Measurements from ENCODE around the gene DDO.

DDO gene

GRCh38 chr6:110419028-110419739 lies 3.8 kb upstream of the DDO start (continued):
- TF ChIP-seq TSHZ2 (CRISPR knock-in tag; IDR thresholded peaks at IDR 0.05), result no peak
- no peak for TF ChIP-seq ZFP3 (CRISPR knock-in tag; IDR thresholded peaks at IDR 0.05)

GRCh38 chr6:110418594-110418993 lies 3.2 kb upstream of the DDO start:
- no peak for ATAC-seq
- TF ChIP-seq TCF4 (CRISPR knock-in tag; IDR thresholded peaks at IDR 0.05; ENCODE audit: borderline replicate concordance) (no peak), CREB5 (CRISPR knock-in tag; IDR thresholded peaks at IDR 0.05; ENCODE audit: low read depth) (no peak), ZFP3 (CRISPR knock-in tag; IDR thresholded peaks at IDR 0.05) (no peak), ARNTL (CRISPR knock-in tag; IDR thresholded peaks at IDR 0.05; ENCODE audit: borderline replicate concordance, low read depth) (no peak), ZNF70 (CRISPR knock-in tag; IDR thresholded peaks at IDR 0.05) (no peak), ISL1 (CRISPR knock-in tag; IDR thresholded peaks at IDR 0.05) (no peak), ZFP30 (CRISPR knock-in tag; IDR thresholded peaks at IDR 0.05) (no peak), ESRRG (CRISPR knock-in tag; IDR thresholded peaks at IDR 0.05) (no peak), RARB (CRISPR knock-in tag; IDR thresholded peaks at IDR 0.05) (no peak), BACH2 (CRISPR knock-in tag; IDR thresholded peaks at IDR 0.05; ENCODE audit: borderline replicate concordance) (no peak), PPARA (CRISPR knock-in tag; IDR thresholded peaks at IDR 0.05; ENCODE audit: borderline replicate concordance) (no peak), ZNF8 (CRISPR knock-in tag; IDR thresholded peaks at IDR 0.05) (no peak), TSHZ2 (CRISPR knock-in tag; IDR thresholded peaks at IDR 0.05) (no peak), PATZ1 (CRISPR knock-in tag; IDR thresholded peaks at IDR 0.05; ENCODE audit: borderline replicate concordance) (no peak)

- ATAC-seq, result no peak; the same call in 2 of the 3 replicates
- no peak for TF ChIP-seq TOX (CRISPR knock-in tag; IDR thresholded peaks at IDR 0.05; ENCODE audit: borderline replicate concordance)
- no peak for TF ChIP-seq ESRRG (CRISPR knock-in tag; IDR thresholded peaks at IDR 0.05)
- TF ChIP-seq CSRNP3 (CRISPR knock-in tag; IDR thresholded peaks at IDR 0.05), result no peak
- TF ChIP-seq TCF4 (CRISPR knock-in tag; IDR thresholded peaks at IDR 0.05; ENCODE audit: borderline replicate concordance), result no peak
- no peak for TF ChIP-seq CSDC2 (CRISPR knock-in tag; IDR thresholded peaks at IDR 0.05)
- no peak for TF ChIP-seq POU6F1 (CRISPR knock-in tag; IDR thresholded peaks at IDR 0.05; ENCODE audit: borderline replicate concordance, low read depth)
- TF ChIP-seq BACH2 (CRISPR knock-in tag; IDR thresholded peaks at IDR 0.05; ENCODE audit: borderline replicate concordance), result no peak
- TF ChIP-seq ISL1 (CRISPR knock-in tag; IDR thresholded peaks at IDR 0.05), result no peak
- no peak for TF ChIP-seq ZFP30 (CRISPR knock-in tag; IDR thresholded peaks at IDR 0.05)
- no peak for TF ChIP-seq GLIS3 (CRISPR knock-in tag; IDR thresholded peaks at IDR 0.05)
- no peak for TF ChIP-seq TSHZ2 (CRISPR knock-in tag; IDR thresholded peaks at IDR 0.05)
- TF ChIP-seq RARB (CRISPR knock-in tag; IDR thresholded peaks at IDR 0.05), result no peak
- TF ChIP-seq PPARA (CRISPR knock-in tag; IDR thresholded peaks at IDR 0.05; ENCODE audit: borderline replicate concordance), result no peak
- no peak for TF ChIP-seq ZNF70 (CRISPR knock-in tag; IDR thresholded peaks at IDR 0.05)
- TF ChIP-seq ZNF8 (CRISPR knock-in tag; IDR thresholded peaks at IDR 0.05), result no peak
- no peak for TF ChIP-seq ZC3H10 (CRISPR knock-in tag; IDR thresholded peaks at IDR 0.05)
These were observed 706 bp downstream of the DDO start for GRCh38 chr6:110414669-110415068.

Data from SK-N-SH treated with all-trans-retinoic acid at 6 μM for 48 hours (cell line).